GM19023 (cell line): ENCODE measurements around the gene FAM149A.

Source experiments
- ATAC-seq: cut with Tn5 transposase; IDR thresholded peaks from one replicate; pipeline ENCODE4 v1.9.1; 2021; ENCODE audit warnings: mild to moderate bottlenecking, moderate library complexity; ENCODE audit not compliant: unreplicated experiment

The FAM149A gene

GRCh38 chr4:186104890-186105646 lies 564 bp downstream of the FAM149A start:
- ATAC-seq: peak; percentile 35

DNA sequence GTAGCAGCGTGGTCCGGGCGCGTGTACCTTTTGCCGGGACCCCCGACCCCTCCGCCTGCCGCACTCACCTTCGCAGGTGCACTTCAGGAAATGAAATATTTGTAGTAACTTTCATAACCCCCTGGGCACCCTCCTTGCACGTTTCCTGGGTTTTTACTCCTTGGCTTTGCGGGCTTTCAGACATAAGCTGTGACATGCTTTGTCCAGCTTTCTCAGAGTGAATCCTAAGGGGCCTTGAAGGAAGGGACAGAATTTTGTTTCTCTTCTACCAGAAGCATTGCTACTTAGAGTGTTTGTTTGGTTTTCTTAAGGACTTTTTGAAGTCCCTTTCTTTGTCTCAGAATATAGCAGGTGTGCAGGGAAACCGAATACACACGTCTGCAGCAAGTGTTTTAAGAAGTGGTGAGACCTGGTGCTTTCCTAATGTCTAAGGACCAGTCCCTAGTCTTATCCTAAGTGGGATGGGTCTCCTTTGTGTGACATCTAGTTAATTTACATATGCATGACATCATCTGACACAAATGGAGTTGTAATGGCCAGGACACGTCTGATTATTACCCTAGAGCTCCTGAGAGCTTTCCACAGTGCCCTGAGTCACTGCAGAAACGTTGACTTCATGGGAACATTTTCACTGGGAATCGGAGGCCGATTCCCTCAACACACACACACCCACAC lies 1.3 kb downstream of the FAM149A start:
- peak; percentile 3 for ATAC-seq

GRCh38 chr4:186107947-186108346 lies 3.4 kb downstream of the FAM149A start:
- no peak for ATAC-seq

- no peak for ATAC-seq
Observed at GRCh38 chr4:186108391-186108790, 3.9 kb downstream of the FAM149A start.

- ATAC-seq: no peak
Observed at GRCh38 chr4:186109245-186109644, 4.7 kb downstream of the FAM149A start.

GRCh38 chr4:186116697-186117096 lies 12.2 kb downstream of the FAM149A start:
- no peak for ATAC-seq

GRCh38 chr4:186118582-186118981 lies 14.1 kb downstream of the FAM149A start:
- ATAC-seq: no peak

DNA sequence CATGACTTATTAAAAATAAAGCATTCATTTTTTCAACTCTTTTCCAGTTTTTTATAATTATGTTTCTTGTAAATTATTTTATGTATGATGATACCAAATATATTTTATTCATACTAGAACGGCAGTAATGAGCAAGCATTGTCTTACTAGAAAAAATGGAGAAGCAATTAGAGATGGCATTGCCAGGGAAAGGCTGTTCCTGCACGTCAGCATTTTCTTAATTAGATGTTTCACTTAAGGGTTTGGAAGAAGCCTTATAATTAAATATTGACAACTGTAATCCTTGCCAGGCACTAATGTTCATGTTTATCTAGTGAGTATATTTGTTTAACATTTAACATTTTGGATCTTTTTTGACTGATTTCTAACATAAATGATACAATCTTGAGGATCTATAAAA lies 16.6 kb downstream of the FAM149A start:
- no peak for ATAC-seq

GRCh38 chr4:186128842-186129241 lies 24.3 kb downstream of the FAM149A start:
- no peak for ATAC-seq

DNA sequence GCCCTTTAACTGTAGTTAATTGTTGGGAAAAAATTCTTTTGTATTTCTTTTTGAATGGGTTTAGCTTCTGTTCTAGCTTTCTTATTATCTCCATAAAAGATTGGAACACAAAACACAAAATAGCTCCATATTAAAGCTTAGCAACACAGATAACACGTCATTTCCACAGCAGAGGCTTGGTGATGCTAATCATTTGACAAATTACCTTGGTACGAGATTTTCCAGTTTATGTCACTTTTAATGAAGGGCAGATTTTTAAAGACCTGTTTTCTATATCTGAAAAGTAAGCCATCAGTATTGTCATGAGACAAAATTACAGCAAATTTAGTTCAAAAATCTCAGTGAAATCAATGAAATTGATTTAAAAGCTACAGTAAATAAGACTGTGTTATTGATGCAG lies 27.4 kb downstream of the FAM149A start:
- no peak for ATAC-seq

- no peak for ATAC-seq
Observed at GRCh38 chr4:186132577-186133242, 28.2 kb downstream of the FAM149A start.

DNA sequence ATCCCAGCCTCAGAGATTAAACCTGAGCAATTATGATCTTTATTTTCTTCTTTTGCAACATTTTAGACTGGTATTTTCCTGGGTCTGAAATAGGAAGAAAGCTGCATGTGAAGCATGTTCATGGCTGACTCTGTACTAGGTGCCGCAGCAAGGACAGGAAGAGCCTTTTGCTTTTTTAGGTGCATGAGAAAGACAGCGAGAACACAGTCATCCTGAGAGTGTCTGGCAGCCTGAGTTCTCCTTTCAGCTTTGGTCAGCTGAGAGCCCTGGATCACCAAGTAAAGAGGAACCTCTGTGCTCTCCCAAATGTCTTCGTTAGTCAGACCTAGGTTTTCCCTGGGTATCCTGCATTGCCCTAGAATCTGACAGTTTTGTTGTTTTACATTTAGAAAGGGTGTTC lies 29.8 kb downstream of the FAM149A start:
- ATAC-seq: peak; percentile 99

- ATAC-seq: no peak
Observed at GRCh38 chr4:186134861-186135260, 30.4 kb downstream of the FAM149A start.

DNA sequence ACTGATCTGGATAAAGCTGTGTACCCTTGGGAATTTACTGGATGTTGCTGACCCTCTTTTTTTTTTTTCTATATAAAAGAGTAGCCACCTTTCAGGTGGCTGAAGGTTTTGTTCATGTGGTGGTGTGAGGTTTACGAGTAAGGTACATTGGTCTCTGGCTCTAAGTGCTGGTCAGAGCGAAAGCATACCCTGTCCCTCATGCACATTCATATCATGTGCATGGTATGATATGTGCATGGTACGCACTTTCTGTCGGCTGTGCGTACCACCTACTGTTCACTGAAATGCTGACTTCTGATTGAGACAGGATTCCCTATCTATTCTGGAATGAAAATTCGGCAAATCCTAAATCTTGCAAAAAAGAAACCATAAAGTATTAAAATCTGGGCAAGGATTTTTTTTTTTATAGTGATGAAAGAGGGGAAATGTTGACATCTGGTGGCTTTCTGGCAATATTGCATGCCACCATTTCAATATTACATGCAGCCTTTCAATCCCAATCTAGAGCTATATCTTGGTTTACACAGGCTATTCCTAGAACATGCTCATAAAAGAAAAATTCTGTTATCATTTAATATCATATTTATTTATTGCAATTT lies 32.8 kb downstream of the FAM149A start:
- no peak for ATAC-seq

DNA sequence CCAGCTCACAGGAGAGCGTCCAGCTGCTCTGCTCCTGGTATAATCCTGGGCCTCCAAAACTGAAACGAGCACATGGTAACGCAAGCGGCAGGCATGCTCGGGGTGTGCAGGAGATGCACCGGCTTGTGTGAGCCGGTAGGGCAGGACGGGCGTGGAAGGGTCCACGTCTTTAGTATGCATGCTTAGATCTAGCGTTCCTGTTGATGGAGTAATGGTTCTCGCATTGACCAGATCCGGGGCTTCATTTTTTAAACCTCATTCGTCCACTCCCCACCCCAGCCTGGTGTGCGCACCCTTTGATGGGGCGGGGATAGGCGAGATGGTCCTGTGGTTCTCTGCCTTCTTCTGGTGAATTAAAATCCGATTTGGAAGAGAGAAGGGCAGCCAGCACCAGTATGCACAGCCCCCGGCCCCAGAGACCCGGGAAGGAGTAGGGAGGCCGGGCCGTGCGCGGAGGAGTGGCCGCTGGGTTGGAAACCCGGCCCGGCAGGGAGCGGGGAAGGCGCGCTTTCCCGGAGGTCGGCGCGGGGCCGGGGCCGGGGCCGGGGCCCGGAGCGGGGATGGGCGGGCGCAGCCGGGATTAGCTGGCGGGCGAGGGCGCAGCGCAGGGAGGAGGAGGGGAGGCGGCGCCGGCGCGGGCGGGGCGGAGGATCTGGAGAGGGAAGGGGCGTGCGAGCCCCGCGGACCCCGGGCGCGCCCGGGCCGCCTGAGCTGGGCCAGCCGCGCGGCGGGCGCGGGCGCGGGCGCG lies 39.9 kb downstream of the FAM149A start:
- peak; percentile 50 for ATAC-seq

GRCh38 chr4:186144946-186145569 lies 40.6 kb downstream of the FAM149A start:
- ATAC-seq: peak; percentile 45

DNA sequence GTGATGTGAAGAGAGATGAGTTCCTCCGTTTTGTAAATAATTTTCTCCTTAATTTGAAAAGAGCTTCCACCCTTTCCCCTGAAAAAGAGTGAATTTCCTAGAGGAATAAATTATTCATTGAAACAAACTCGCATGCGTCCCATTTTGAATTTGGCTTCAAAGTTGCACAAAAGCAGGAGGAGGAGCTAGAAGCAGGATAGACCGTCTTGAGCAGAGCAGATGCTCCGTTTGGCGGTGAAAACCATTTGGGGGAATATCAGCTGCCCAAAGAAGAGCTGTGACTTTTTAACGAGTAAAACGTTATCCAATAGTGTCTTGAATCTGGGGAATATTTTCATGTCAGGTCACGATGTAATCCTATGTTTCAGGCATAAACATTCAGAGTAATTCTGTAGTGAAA lies 42.0 kb downstream of the FAM149A start:
- ATAC-seq: no peak

DNA sequence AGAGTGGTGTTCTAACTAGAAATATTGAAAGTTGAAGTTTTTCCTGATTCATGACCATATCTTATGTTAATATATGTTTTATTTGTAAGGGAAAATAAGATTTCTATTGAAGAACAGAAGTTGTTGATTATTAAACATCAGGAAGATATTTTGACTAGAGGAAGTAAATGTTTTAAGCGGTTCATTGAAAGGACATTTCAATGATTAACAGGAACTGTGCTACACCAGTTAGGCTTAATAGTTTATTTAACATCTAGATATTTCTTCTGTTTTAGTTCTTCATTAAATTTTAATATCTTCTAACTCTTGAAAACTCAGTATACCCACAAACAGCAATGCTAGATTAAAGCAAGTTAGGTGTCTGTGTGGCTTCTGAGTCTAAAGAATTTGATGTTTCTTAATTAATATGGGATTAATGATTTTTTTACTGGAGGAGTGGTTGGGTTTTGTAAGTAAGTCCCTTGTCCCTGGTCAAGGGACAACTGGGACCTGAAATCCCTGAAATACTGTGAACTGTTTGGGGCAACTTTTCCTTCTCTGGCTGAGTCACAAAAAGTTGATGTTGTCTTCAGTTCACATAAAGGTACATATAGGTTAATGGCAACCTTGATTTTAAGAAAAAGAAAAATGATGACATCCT lies 44.0 kb downstream of the FAM149A start:
- ATAC-seq: no peak

DNA sequence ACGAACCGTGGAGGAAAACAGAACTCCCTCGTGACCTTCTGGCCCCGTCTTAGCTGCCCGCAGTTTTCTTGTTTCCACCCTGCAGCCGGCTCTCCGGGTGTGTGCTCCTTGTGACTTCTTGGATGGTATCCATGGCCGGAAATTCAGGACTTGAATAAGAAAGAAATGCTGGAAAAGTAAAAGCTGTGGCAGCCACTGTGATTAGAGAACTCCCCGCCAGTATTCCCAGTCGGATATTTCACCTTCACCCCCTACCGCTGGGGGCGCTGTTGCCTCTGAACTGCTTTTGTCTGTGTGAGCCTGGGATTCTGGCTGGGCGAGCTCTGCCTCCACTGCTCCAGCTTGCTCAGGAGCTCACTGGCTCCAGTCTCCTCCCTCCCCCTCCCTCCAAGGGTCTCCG lies 45.4 kb downstream of the FAM149A start:
- no peak for ATAC-seq

DNA sequence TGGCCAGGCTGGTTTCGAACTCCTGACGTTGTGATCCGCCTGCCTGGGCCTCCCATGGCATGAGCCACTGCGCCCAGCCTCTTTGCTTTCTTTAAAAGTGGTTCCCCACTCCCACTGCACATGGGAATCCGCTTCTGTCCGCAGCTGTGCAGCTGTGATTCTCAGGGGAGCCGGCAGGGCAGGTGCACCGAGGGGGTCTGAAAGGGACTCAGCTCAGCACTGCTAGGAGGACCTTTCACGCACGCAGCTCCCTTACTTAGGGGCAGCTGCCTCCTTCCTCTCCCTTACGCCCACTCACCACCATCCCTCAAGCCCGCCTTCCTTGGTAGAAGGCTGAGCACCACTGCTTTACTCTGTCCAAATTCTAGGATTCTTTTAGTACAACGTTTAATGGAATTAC lies 46.4 kb downstream of the FAM149A start:
- no peak for ATAC-seq
